Activated T-cell treated with anti-CD3 and anti-CD28 coated beads for 24 hours (primary cell): ENCODE data around the gene ZGLP1.
A peak's percentile ranks its signal among the peaks of the same experiment; 100 is the strongest.

Experiments
- DNase-seq: peaks from one replicate; pipeline ENCODE4 v3.0.0-alpha.2; 2020; ENCODE audit warnings: low read depth

The ZGLP1 gene

DNA sequence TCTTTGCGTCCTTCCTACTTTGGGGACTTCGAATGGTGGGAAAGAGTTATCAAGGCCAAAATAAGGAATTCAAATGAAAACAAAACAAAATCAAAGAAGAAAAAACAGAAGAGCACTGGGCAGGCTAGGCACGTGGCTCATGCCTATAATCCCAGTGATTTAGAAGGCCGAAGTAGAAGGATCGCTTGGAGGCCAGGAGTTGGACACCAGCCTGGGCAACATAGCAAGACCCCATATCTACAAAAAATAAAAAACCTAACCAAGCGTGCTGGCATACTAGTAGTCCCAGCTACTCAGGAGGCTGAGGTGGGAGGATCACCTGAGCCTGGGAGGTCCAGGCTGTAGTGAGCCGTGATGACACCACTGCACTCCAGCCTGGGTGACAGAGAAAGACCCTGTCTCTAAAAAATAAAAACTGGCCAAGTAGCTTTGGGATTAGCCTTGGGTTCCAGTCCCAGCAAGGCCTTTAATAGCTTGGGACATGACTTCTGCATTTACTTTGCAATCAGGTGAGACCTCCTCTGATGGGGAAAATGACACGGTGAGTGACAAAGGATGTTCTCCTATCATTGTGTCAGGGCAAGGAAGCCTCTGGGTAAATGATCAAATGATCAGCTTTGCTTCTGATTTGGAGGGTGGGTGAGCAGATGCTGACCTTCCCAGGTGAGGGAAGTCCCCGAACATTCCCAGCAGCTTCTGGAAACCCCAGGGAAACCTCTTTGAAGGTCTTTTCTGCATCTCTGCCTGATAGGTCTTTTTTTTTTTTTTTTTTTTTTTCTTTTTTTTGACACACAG, 31.6 kb downstream of the ZGLP1 start:
- no peak for DNase-seq

DNA sequence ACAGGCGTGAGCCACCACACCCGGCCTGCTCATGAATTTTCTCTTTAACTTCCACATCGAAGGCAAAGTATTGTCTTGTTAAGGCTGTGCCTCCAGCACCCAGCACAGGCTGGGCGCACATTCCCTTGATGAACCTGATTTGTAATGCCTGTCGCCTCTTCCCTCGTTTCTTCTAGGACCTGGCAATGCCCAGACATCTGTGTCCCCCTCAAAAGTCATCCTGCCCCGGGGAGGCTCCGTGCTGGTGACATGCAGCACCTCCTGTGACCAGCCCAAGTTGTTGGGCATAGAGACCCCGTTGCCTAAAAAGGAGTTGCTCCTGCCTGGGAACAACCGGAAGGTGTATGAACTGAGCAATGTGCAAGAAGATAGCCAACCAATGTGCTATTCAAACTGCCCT, 35.0 kb downstream of the ZGLP1 start:
- no peak for DNase-seq

DNA sequence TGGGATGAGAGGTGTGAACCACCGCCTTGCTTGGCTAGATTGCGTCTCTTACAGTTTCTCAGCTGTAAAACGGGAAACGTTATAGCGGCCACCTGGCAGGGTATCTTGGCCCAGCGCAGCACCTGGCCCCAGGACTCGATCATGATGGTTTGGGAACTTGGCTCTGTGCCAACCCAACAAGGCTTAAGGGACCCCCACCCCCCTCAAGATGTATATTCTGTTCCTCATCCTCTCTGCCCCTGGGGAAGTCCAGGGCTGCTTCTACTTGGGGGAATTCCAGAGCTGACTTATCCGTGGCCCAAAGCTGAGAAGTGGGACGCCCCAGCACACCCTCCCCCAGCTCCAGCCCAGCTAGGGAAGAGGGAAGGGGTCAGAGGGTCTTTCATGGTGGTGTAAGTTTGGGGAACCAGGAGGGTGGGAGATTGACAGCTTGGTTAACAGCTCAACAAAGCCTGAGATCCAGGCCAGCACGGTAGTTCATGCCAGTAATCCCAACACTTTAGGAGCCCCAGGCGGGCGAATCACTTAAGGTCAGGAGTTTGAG, 38.0 kb downstream of the ZGLP1 start:
- DNase-seq, result no peak

DNA sequence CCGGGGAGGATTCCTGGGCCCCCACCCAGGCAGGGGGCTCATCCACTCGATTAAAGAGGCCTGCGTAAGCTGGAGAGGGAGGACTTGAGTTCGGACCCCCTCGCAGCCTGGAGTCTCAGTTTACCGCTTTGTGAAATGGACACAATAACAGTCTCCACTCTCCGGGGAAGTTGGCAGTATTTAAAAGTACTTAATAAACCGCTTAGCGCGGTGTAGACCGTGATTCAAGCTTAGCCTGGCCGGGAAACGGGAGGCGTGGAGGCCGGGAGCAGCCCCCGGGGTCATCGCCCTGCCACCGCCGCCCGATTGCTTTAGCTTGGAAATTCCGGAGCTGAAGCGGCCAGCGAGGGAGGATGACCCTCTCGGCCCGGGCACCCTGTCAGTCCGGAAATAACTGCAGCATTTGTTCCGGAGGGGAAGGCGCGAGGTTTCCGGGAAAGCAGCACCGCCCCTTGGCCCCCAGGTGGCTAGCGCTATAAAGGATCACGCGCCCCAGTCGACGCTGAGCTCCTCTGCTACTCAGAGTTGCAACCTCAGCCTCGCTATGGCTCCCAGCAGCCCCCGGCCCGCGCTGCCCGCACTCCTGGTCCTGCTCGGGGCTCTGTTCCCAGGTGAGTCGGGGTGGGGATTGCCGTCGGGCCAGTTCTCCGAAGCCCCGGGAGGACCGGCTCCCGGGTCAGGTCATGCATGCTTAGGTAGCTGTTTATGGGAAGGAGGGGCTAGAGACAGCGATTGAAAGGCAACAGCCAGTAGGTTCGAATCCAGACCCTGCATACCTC, 38.8 kb downstream of the ZGLP1 start, which contains the start of gene ICAM1:
ICAM1 (plus strand) TSS at position 505 of the 779 bp plus-strand sequence; CDS start at position 545, 40 bp downstream.
- DNase-seq, result peak; percentile 62

DNA sequence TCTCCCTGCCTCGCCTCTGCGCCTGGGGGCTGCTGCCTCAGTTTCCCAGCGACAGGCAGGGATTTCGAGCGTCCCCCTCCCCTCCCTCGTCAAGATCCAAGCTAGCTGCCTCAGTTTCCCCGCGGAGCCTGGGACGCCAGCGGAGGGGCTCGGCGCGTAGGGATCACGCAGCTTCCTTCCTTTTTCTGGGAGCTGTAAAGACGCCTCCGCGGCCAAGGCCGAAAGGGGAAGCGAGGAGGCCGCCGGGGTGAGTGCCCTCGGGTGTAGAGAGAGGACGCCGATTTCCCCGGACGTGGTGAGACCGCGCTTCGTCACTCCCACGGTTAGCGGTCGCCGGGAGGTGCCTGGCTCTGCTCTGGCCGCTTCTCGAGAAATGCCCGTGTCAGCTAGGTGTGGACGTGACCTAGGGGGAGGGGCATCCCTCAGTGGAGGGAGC, 39.4 kb downstream of the ZGLP1 start:
- no peak for DNase-seq

DNA sequence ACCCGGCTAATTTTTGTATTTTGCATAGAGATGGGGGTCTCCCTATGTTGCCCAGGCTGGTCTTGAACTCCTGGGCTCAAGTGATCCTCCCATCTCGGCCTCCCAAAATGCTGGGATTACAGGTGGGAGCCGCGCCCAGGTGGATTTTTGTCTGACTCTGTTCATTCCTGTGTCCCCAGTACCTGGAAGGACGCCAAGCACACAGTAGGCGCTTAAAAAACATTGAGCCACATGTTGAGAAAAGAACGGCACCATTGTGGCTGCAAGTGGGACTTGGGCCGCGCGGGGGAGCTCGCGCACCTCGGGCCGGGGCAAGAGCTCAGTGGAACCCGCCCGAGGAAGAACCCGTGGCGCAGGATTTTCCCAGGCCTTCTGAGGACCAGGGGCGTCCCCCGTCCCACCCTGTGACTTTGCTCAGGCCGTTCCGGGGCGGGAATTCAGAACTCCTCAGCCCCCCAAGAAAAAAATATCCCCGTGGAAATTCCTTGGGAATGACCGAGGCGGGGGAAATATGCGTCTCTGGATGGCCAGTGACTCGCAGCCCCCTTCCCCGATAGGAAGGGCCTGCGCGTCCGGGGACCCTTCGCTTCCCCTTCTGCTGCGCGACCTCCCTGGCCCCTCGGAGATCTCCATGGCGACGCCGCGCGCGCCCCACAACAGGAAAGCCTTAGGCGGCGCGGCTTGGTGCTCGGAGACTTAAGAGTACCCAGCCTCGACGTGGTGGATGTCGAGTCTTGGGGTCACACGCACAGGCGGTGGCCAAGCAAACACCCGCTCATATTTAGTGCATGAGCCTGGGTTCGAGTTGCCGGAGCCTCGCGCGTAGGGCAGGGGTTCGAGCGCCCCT, 40.1 kb downstream of the ZGLP1 start:
- peak; percentile 81 for DNase-seq

DNA sequence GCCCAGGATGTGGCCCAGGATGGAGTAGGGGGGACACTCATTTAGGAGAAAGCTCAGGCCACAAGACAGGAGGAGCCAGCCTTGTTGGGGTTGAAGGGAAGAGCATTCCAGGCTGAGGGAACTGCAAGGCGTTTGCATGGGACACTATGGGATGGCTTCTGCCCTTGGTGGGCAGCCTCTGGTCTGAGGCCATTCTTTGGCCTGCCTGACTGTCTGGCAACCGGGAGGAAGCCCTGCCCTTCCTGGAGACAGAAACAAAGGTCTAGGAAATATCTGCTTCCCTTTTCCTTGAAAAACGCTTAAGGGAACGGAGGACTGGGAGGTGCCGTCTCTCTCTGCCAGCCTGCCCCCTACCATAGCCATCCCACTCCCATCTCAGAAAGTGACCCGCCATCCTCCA, 41.5 kb downstream of the ZGLP1 start:
- no peak for DNase-seq

DNA sequence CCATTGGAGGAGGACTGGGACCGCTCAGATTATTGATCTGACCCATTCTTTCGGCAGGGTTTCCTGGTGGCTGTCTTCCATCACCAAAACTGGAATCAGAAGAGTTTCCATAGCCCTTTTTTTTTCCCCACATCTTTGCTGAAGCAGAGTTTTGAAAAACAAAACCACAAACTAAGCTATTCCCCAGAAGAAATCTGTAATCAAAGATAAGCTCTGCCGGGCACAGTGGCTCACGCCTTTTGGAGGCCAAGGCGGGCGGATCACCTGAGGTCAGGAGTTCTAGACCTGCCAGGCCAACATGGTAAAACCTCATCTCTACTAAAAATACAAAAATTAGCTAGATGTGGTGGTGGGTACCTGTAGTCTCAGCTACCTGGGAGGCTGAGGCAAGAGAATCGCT, 42.9 kb downstream of the ZGLP1 start:
- no peak for DNase-seq

DNA sequence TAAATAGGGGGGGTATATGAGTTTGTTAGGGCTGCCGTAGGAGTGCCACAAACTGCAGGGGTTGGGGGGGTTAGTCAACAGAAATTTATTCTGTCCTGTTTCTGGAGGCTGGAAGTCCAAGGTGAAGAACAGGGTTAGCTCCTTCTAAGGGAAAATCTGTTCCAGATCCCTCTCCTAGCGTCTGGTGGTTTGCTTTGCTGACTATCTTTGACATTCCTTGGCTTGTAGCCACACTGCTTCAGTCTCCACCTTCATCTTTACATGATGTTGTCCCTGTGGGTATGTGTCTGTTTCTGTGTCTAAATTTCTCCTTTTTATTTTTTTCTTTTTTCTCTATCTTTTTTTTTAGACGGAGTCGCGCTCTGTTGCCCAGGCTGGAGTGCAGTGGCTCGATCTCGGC, 46.8 kb downstream of the ZGLP1 start:
- DNase-seq, result no peak

DNA sequence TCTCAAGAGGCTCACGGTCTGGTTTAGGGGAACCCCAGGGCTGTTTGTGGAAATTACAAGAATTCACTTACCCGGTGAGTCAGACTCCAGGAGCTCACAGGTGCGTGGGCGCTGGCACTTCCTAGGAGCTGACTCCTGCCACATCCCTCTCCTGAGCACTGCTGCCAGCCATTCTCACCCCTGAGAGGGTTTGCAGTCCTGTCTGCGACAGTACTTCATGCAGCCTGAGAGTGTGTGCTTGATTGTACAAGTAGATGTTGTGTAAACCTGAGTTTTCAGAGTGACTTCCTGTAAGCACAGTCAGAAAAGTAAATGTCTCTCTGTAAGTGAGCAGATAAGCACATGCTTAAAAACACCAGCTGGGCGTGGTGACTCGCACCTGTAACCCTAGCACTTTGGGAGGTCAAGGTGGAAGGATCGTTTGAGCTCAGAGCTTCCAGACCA, 49.5 kb downstream of the ZGLP1 start:
- peak; percentile 52 for DNase-seq

DNA sequence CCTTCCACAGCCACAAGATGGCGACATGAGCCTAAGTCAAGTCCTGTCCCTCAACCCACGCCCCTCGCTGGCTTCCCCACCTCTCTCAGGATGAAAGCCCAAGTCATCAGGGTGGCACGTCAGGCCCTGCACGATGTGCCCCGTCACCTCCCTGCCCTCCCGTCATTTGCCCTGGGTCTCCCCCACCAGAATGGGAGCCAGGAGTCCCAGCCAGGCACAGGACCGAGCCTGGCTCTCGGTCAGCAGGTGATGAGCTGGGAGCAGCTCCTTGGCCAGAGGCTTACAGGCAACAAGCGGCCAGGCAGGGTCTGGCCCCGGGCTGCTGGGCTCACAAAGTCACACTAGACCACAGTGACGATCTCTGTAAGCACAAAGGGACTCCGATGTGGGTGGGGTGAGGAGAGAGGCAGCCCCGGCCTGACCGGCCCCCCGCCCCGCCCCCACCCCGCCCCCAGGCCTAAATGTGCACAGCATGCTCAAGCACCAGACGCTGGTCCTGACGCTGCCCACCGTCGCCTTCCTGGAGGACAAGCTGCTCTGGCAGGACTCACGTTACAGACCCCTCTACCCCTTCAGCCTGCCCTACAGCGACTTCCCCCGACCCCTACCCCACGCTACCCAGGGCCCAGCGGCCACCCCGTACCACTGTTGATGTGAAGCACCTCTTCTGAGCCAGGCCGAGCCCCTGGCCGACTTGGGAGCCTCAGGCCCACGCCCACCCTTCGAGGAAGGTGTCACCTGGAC, 50.3 kb downstream of the ZGLP1 start:
- DNase-seq, result peak; percentile 89

DNA sequence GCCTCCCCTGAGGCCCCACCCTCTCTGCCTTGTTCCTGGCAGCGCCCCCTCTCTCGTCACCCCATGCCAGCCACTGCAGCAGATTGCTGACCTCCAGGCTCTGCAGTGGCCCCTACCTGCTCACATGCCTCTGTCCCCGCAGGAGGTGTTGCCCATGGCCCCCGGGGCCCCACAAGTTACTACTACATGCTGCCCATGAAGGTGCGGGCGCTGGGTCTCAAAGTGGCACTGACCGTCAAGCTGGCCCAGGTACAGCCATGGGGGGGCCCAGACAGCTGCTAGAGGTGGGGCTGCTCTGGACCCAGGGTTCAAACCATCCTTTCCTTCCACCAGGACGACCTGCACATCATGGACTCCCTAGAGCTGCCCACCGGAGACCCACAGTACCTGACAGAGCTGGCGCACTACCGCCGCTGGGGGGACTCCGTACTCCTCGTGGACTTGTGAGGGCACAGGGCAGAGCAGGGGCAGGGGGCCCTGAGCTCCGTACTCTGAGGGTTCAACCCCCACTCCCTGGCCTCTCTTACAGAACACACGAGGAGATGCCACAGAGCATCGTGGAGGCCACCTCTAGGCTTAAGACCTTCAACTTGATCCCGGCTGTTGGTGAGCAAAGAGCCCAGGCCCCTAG, 51.4 kb downstream of the ZGLP1 start:
- DNase-seq, result no peak

DNA sequence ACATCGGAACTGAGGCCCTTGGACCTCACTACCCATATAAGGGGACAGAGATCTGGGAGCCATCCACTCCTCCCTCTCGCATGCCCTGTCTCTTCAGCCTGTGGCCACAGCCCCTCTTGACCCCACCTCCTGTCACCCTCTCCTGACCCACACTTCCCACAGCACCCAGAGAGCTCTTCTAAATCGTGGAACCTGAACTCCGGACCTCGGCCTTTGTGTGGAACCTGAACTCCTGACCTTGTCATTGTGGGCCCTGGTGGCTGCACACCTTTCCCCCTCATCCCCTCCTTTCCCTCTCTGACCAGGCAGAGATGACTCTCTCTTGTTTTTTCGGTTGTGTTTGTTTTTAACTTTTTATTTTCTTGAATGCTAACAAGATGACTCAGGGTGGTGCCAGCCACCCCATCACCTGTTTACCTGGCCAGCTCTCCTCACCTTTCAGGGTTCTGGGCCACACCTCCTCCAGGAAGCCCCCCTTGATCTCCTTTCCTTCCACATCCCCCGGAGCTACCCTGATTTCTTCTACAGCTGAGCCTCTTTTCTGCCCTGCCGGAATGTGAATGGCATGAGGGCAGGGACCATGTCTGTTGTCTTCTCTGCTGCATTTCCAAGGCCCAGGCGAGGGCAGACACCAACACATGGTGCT, 52.5 kb downstream of the ZGLP1 start:
- no peak for DNase-seq

DNA sequence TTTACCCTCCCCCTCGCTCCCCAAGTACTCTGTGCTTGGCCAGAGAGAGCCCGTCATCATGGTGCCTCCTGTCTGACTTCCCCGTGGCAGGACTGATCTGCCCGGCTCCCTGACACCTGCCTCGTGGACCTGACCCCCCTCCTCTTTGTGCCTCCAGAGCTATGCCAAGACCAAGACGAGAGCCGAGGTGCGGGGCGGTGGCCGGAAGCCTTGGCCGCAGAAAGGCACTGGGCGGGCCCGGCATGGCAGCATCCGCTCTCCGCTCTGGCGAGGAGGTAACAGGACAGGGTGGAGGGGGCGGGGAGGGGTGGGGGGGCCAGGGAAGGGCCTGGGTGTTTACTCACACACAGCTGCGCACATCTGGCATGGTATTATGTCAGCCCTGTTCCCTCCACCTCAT, 53.1 kb downstream of the ZGLP1 start:
- DNase-seq, result no peak

DNA sequence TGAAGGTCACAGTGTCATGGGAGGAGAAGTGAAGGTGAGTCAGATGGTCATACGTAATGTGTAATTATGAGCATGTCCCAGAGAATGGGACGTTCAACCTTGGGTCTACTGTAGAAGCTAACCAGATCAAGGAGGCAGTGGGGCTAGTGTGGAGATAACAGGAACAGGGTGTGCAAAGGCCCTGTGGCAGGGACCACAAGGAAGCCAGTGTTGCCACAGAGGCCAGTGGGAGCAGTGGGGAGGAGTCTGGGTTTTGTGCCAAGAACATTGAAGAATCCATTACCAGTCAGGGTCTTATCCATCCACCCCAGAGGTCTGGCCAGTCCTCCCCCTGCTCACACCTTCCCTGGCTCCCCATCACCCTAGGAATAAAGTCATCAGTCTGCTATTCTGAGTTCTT, 54.3 kb downstream of the ZGLP1 start:
- no peak for DNase-seq
